MM.1S (cell line): ENCODE data around the gene CYP2R1.

Source experiments
- DNase-seq: peaks from one replicate; pipeline ENCODE4 v3.0.0-alpha.2; 2015
- H2AFZ ChIP-seq: fragments of 300-600 bp; sonication (generic); 2 replicates; pipeline ENCODE4 v1.6.0; 2016; ENCODE audit warnings: antibody characterized with exemption, low read length
- H3F3A ChIP-seq: fragments of 300-600 bp; sonication (generic); 2 replicates; pipeline ENCODE4 v1.6.1; 2016; ENCODE audit warnings: mild to moderate bottlenecking, antibody characterized with exemption, low read length, moderate library complexity, mixed read lengths; ENCODE audit not compliant: insufficient read depth
- H3K27ac ChIP-seq: fragments of 300-600 bp; sonication (generic); 2 replicates; pipeline ENCODE4 v1.5.1; 2016; ENCODE audit warnings: mild to moderate bottlenecking, low read length
- H3K27me3 ChIP-seq: fragments of 300-600 bp; sonication (generic); replicated peaks from 2 replicates; pipeline ENCODE4 v1.6.0; 2016; ENCODE audit warnings: low read length; ENCODE audit not compliant: insufficient read depth
- H3K36me3 ChIP-seq: fragments of 300-600 bp; sonication (generic); replicated peaks from 2 replicates; pipeline ENCODE4 v1.6.1; 2016; ENCODE audit warnings: mild to moderate bottlenecking, low read length, mixed read lengths; ENCODE audit not compliant: insufficient read depth
- H3K4me1 ChIP-seq: fragments of 300-600 bp; sonication (generic); 2 replicates; pipeline ENCODE4 v1.6.1; 2016; ENCODE audit warnings: low read length, mixed read lengths
- H3K4me2 ChIP-seq: fragments of 300-600 bp; sonication (generic); 2 replicates; pipeline ENCODE4 v1.6.0; 2016; ENCODE audit warnings: low read depth, low read length
- H3K4me3 ChIP-seq: fragments of 300-600 bp; sonication (generic); 2 replicates; pipeline ENCODE4 v1.5.1; 2016; ENCODE audit warnings: low read length, mixed read lengths
- H3K79me2 ChIP-seq: fragments of 300-600 bp; sonication (generic); 2 replicates; pipeline ENCODE4 v1.6.1; 2016; ENCODE audit warnings: mixed run types, low read length, mixed read lengths
- H3K9ac ChIP-seq: fragments of 300-600 bp; sonication (generic); 2 replicates; pipeline ENCODE4 v1.6.1; 2016; ENCODE audit warnings: low read length, mixed read lengths
- H3K9me2 ChIP-seq: fragments of 300-600 bp; sonication (generic); replicated peaks from 2 replicates; pipeline ENCODE4 v1.6.1; 2016; ENCODE audit warnings: mild to moderate bottlenecking, low read length, mixed read lengths; ENCODE audit not compliant: insufficient read depth
- H3K9me3 ChIP-seq: fragments of 300-600 bp; sonication (generic); replicated peaks from 2 replicates; pipeline ENCODE4 v1.6.1; 2016; ENCODE audit warnings: mild to moderate bottlenecking, low read length, mixed read lengths; ENCODE audit not compliant: insufficient read depth
- H4K20me1 ChIP-seq: fragments of 300-600 bp; sonication (generic); 2 replicates; pipeline ENCODE4 v1.6.1; 2016; ENCODE audit warnings: mild to moderate bottlenecking, low read length, moderate library complexity, mixed read lengths; ENCODE audit not compliant: insufficient read depth
- CTCF ChIP-seq: fragments of 300-600 bp; sonication (generic); IDR thresholded peaks from 2 replicates; pipeline ENCODE4 v1.5.1; 2016; ENCODE audit warnings: antibody characterized with exemption, low read length, mixed read lengths
- EZH2 ChIP-seq: fragments of 300-600 bp; sonication (generic); optimal IDR thresholded peaks from 2 replicates; pipeline ENCODE3; 2017; ENCODE audit warnings: low read depth, mild to moderate bottlenecking, antibody characterized with exemption, low read length, mixed read lengths
- EZH2phosphoT487 ChIP-seq: fragments of 300-600 bp; sonication (generic); IDR thresholded peaks from 2 replicates; pipeline ENCODE4 v1.6.1; 2018; ENCODE audit warnings: antibody characterized with exemption, low read length

The CYP2R1 gene

GRCh38 chr11:14852571-14853177, 39.4 kb downstream of the CYP2R1 start:
- no peaks in the 10 kb centered on the region for H3K9me2 ChIP-seq
- no peak overlapping the region for H3K27ac ChIP-seq
- no peaks in the 10 kb centered on the region for H3K27me3 ChIP-seq
- DNase-seq = no peak
- TF ChIP-seq CTCF (no peak), EZH2phosphoT487 (no peak), EZH2 (no peak)
- H3K4me1 ChIP-seq = no peaks in the 10 kb centered on the region
- H3K79me2 ChIP-seq = no peaks in the 10 kb centered on the region
- no peak overlapping the region for H2AFZ ChIP-seq
- H3K4me2 ChIP-seq = no peak overlapping the region
- H3K4me3 ChIP-seq = no peak overlapping the region
- H3F3A ChIP-seq = no peaks in the 10 kb centered on the region
- H3K36me3 ChIP-seq = no peaks in the 10 kb centered on the region
- no peaks in the 10 kb centered on the region for H3K9me3 ChIP-seq
- no peak overlapping the region for H3K9ac ChIP-seq
- no peaks in the 10 kb centered on the region for H4K20me1 ChIP-seq

DNA sequence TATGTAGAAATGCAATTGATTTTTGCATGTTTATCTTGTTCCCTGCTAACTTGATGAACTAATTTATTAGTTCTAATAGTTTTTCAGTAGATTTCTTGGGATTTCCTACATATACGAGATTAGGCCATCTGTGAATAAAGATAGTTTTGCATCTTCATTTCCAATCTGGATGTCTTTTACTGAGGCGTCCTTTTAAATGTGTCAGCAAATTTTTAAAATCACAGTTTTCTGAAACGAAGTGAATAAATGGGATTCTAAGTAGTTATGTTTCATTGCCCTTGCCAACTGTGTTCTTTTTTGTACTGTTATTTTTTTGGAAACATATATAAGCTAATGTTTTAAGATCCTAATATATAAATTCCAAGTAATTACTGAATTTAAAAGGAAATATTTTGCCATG, 50.0 kb downstream of the CYP2R1 start:
- Histone ChIP-seq H3F3A (no peaks in the 10 kb centered on the region), H3K4me1 (no peaks in the 10 kb centered on the region), H3K9me3 (no peaks in the 10 kb centered on the region), H3K36me3 (no peaks in the 10 kb centered on the region), H3K27ac (no peak overlapping the region), H3K9me2 (no peaks in the 10 kb centered on the region), H3K4me3 (no peak overlapping the region), H3K4me2 (no peak overlapping the region), H3K27me3 (no peaks in the 10 kb centered on the region), H3K9ac (no peak overlapping the region), H3K79me2 (no peaks in the 10 kb centered on the region), H4K20me1 (no peaks in the 10 kb centered on the region), H2AFZ (no peak overlapping the region)
- DNase-seq = no peak
- TF ChIP-seq CTCF (no peak), EZH2phosphoT487 (no peak), EZH2 (no peak)

- no peaks in the 10 kb centered on the region for H3K9me2 ChIP-seq
- H3K79me2 ChIP-seq = no peaks in the 10 kb centered on the region
- DNase-seq = no peak
- H3F3A ChIP-seq = no peaks in the 10 kb centered on the region
- H3K4me3 ChIP-seq = no peak overlapping the region
- no peak overlapping the region for H2AFZ ChIP-seq
- no peaks in the 10 kb centered on the region for H4K20me1 ChIP-seq
- no peaks in the 10 kb centered on the region for H3K36me3 ChIP-seq
- no peak for TF ChIP-seq CTCF
- H3K27ac ChIP-seq = no peak overlapping the region
- H3K27me3 ChIP-seq = no peaks in the 10 kb centered on the region
- H3K9me3 ChIP-seq = no peaks in the 10 kb centered on the region
- no peak overlapping the region for H3K4me2 ChIP-seq
- H3K4me1 ChIP-seq = no peaks in the 10 kb centered on the region
- no peak overlapping the region for H3K9ac ChIP-seq
Observed at GRCh38 chr11:14835496-14836492, 56.2 kb downstream of the CYP2R1 start.
